GM10266 (cell line): ENCODE data around the gene ZNF41.

Experiments
- DNase-seq: peaks from one replicate; pipeline ENCODE4 v3.0.0; 2012; ENCODE audit errors: extremely low spot score
- CTCF ChIP-seq: IDR thresholded peaks from 2 replicates; pipeline ENCODE4 v1.5.1; 2012; ENCODE audit warnings: mild to moderate bottlenecking, low read depth; ENCODE audit not compliant: control insufficient read depth, insufficient read depth; ENCODE audit errors: missing control alignments

Gene ZNF41

GRCh38 chrX:47484885-47485284 is 1.9 kb upstream of the ZNF41 start:
- DNase-seq, result no peak
- TF ChIP-seq CTCF, result no peak

GRCh38 chrX:47483306-47484268 is 565 bp upstream of the ZNF41 start:
- DNase-seq, result no peak
- no peak for TF ChIP-seq CTCF

- TF ChIP-seq CTCF, result no peak
- DNase-seq, result peak; percentile 6
Observed at GRCh38 chrX:47482065-47482511, 934 bp downstream of the ZNF41 start.

GRCh38 chrX:47481160-47481559 is 1.9 kb downstream of the ZNF41 start:
- no peak for DNase-seq
- TF ChIP-seq CTCF, result no peak

GRCh38 chrX:47480576-47480975 is 2.4 kb downstream of the ZNF41 start:
- no peak for DNase-seq
- no peak for TF ChIP-seq CTCF

- no peak for DNase-seq
- no peak for TF ChIP-seq CTCF
Observed at GRCh38 chrX:47475476-47475875, 7.5 kb downstream of the ZNF41 start.

GRCh38 chrX:47467106-47467505 is 15.9 kb downstream of the ZNF41 start:
- TF ChIP-seq CTCF, result no peak
- no peak for DNase-seq
